Hematopoietic multipotent progenitor cell (in vitro differentiated cells): ENCODE results near the gene BCOR. TPM values are rescaled to one million over a fixed set of nuclear protein-coding genes. Genes with fewer than 3 reads are reported as not detected.

Experiments
- DNase-seq, 3 donors: peaks; one replicate each; pipeline ENCODE4 v3.0.0-alpha.2; 2011 to 2015; ENCODE audit warnings: low read depth in 2 of 3, low spot score in 2 of 3
- total RNA-seq: library from RNA; depleted of rRNA; stranded (reverse); fragments of >200 nt; gene quantifications from one replicate; pipeline ENCODE4 v1.2.3, GENCODE V29; 2012

The BCOR gene
- total RNA-seq, 1 donor: 79.4 TPM

- no peak for DNase-seq
Observed at GRCh38 chrX:40086569-40087335, 11.0 kb downstream of the BCOR start.

DNA sequence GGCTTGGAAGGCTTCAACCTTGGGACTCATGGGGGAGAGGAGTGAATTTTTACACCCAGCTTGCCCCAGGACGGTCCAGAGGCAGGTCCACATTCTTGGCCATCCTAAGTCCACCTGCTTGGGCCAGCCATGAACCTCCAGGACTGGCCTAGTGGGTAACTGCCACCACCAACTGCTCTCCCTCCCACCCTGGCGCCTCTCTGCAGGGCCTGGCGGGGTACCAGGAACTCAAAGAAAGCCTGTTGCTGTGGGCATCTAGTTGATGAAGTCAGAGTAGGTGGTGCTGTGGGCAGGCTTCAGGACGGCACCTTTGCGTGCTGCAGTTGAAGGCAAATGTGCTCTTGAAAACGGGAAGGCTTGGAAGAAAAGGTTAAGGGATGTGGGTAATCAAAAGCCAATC, 12.0 kb downstream of the BCOR start:
- no peak for DNase-seq

GRCh38 chrX:40085102-40085551, 12.6 kb downstream of the BCOR start:
- no peak for DNase-seq

DNA sequence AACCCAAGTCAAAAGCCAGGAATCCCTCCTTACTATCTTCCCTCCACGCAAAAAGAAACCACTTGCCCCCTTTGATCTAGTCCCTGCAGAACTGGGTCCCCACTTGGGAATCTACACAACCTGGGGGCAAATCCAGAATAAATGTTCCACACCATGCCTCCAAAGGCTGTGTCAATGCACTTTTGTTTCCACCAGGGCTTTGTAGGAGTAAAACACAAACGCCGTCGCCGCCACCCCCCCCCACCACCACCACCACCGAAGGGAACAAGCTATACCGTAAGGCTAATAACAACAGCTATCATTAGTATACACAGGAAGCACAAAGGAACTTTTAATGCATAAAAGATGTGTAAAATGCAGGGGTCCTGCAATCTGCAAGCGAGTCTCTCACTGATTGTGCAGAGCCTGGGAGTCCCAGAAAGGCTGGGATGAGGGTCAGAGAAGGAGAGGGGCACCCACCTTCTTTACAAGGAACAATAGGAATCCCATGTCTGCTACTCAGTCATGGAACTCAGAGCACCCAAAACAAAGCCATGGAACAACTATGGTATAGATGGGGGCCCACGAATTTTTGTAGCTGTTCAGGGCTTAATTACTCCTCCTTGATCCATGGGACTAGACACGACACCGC, 13.2 kb downstream of the BCOR start:
- DNase-seq: no peak

DNA sequence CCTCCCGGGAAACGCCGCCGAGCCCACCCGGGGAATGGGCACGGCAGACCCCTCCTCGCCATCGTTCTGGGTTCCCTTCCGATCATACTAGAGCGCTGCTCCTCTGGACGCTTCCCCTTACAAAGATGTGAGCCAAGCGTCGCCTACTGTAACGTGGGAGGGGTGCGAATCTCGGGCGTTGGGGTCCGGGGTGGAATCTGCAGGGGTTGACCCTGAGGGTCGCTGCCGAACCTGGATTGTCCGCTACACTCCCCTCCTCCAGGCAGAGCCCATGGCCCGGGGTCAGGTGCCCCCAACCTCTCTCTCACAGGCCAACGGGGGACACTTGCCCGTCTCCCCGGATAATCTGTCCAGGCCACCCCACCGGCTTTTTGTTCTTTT, 13.8 kb downstream of the BCOR start:
- DNase-seq: no peak

DNA sequence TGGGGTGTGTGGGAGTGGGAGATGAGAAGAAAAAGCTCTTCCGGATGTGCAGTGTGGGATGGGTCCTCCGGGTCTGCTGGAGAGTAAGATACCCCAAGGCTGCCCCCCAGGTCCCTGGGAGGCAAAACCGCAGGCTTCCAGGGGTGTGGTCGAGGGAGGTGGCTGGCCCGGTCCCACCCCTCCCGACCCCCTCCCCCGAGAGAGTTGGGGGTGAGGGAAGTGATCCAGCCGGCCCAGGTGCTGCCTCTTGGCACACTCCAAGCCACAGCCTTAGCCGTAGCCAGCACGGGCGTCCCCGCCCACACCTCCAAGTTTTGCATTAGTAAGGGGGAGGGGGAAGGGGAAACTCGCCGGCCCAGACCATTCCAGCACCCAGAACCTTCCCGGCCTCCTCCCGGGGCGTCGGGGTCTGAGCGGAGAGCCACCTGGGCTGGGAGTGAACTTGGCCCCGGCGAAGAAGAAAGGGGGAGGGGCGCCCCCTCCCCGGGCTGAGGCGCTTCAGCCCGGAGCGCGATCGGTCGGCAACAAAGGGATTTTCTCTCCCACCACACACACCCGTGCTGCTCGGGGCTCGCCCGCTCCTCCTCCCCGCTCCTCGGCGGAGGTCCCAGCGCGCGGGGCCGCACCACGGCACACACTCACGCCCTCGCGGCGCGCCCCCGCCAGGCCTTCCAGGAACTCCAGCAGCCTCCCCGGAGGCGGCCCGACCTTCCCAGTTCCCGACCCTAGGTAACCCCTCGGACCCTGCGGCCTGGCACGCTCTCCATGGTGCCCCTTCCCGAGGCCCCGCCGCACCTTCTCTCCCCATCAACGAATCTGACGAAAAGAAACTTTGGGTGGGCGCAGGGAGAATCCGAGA, 14.4 kb downstream of the BCOR start:
- DNase-seq: peak in 1 of 3 donors; percentile 52

DNA sequence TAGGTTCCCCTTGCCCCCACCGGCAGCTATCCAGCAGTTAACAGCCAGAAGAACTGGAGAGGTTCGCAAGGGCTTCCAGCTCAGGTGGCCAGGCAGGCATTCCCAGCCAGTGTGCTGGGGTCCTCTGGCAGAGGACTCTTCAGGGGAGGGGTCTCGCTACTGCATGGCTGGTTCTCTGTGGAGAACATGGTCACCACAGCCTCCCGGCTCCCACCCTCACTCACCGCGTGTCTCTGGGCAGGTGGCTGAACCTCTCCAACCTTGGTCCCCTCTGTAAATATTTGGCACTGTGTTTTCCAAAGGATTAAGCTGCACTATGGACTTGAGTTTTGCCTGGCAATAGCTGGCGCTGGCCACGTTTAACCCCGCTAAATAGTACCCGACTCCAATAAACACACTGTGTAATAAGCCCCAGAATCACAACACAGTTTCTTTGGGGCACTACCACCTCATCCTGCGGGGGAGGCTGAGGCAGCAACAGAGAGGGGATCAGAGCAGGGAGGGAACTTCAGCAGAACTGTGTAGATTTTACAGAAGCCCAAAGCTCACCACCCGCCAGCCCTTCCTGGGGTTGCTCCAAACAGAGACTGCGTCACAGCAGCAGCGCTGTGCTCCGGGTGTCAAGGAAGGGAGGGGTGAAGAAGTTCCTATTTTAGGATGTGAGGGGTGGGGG, 15.2 kb downstream of the BCOR start:
- no peak for DNase-seq

DNA sequence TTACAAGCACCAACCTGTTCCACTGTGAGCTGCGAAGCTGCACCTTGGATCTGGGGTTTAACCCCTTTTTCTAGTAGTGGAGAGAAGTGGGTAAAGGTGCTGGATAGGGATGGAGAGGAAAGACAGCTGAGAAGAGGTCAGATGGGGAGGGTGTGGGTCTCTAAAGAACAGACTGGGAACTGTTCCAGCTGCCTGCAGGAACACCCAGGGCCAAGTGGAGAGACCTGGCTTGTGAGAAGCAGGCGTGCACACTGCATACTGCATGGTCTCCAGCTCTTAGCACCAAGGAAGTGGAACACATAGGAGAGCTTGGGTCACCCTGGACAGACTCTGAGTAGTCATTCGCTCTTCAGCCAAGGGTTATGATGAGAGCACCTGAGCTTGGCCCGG, 16.1 kb downstream of the BCOR start:
- no peak for DNase-seq

- no peak for DNase-seq
Observed at GRCh38 chrX:40080894-40081678, 16.7 kb downstream of the BCOR start.

GRCh38 chrX:40079572-40079971, 18.2 kb downstream of the BCOR start:
- DNase-seq: no peak

GRCh38 chrX:40078489-40079227, 19.1 kb downstream of the BCOR start:
- DNase-seq: no peak

DNA sequence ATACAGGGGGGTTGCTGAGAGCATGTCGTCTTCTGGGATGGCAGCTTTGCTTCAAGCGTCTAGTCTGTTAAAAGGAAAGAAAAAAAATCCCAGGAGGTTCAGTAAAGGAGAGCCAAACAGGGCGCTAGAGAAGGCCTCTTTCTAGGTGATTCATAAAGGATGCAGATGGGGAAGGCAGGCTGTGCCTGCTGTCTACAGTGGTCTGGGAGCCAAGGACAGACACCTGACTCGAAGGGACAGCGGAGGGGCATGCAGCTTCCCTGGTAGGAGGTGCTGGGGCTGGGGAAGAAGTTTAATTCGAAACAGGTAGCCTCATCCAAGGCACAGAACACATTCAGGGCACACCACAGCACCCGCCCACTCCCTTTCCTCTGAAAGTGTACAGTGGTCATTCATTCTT, 19.9 kb downstream of the BCOR start:
- no peak for DNase-seq

- no peak for DNase-seq
Observed at GRCh38 chrX:40076750-40077575, 20.8 kb downstream of the BCOR start.

DNA sequence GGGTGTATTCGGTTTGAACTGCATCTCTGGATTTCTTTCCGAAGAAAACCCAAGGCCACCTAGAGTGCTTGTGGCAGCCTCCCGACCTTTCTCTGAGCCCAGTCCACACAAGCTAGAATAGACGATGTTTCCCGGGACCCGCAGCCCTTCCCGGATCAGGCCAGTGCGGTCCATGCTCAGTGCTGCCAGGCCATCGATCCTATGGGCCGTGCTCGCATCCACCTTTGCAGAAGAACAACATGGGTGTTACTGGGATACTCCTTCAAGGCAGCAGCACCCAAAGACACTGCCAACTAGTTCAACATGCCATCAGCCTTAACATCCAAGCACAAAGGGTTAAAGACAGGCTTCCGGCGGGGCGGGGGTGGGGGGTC, 22.8 kb downstream of the BCOR start:
- no peak for DNase-seq

DNA sequence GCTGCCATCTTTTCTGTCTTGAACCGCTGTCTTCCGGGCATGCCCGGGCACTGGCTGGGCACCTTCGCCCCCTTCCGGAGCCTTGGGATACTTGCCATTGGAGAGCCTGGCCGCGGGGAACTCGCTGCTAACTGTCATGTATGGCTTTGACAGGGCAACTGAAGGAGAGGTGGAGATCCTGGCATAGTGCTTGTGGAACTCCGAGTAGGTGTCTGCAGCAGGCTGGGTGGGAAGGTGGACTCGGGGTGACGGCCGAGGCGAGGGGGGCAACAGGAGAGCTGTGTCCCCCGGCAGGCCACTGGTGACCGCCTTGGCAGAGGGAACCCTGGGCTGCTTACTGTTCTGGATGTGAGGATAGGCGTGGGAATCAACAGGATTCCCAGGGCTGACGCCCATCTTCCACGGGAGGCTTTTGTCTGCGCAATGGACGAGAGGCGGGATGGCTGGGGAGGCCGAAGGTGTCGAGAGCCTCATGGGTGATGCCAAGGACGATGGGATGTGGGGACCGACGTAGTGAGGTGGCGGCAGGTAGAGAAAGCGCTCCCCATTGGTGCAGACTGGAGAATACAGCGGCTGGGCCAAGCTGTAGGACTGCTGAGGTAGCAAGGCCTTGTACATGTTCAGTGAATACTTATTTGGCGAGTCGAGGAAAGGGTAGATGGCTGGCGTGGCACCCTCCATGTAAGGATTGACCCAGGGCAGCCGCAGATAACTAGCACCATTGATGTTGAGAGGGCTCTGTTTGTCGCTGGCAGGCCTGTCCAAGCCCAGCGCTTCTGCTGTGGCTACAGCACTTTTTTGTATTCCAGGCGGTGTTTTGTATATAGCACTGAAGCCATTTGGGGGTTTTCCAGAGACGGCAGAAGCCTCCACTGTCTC, 23.4 kb downstream of the BCOR start:
- no peak for DNase-seq

- no peak for DNase-seq
Observed at GRCh38 chrX:40073439-40074054, 24.2 kb downstream of the BCOR start.

DNA sequence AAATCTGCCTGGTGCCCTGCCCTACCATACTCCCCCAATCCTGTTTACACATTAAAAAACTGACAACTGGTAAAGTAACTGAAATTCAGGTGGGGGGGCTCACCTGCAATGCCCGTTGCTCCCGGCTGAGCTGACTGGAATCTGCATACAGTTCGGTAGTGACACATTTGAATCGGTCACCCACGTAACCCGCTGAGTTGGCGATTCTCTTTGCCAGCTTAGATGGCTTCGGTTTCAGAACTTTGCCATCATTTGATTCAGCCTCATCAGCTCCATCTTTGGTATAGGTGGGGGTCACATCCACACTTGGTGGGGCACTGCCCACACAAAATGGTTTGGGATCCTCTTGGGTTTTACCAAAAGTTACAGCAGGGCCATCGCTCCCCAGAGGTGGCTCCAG, 25.5 kb downstream of the BCOR start:
- DNase-seq: no peak
